OCI-LY1 (cell line): ENCODE data around the gene PLEKHG2.
"Not testable (repeated sequence)": the region's sequence is repeated elsewhere in the genome, so short reads cannot be mapped to it uniquely, and the experiment has no call there.

Source experiments
- EZH2 ChIP-seq: fragments of 200-600 bp; sonication (generic), shearing (Covaris generic); IDR thresholded peaks from 2 replicates; pipeline ENCODE4 v1.8.0; 2017; ENCODE audit warnings: borderline replicate concordance, mixed run types, mild to moderate bottlenecking, antibody characterized with exemption, low read length, moderate library complexity, mixed read lengths
- TF ChIP-seq, protein P1 (sequence below): fragments of 200-600 bp; sonication (generic), shearing (Covaris generic); IDR thresholded peaks from 2 replicates; pipeline ENCODE4 v1.5.1; 2017; ENCODE audit warnings: mild to moderate bottlenecking, antibody characterized with exemption, low read length, moderate library complexity, mixed read lengths

DNA sequence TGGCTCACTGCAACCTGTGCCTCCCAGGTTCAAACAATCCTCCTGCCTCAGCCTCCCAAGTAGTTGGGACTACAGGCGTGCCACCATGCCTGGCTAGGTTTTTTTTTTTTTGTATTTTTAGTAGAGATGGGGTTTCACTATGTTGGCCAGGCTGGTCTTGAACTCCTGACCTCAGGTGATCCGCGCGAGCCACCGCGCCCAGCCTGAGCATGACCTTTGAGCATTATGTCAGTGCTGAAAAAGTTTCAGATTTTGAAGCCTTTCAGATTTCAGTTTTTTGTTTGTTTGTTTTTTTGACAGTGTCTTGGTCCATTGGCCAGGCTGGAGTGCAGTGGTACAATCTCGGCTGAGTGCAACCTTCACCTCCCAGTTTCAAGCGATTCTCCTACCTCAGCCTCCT, 38.8 kb downstream of the PLEKHG2 start:
- TF ChIP-seq, protein P1, sequence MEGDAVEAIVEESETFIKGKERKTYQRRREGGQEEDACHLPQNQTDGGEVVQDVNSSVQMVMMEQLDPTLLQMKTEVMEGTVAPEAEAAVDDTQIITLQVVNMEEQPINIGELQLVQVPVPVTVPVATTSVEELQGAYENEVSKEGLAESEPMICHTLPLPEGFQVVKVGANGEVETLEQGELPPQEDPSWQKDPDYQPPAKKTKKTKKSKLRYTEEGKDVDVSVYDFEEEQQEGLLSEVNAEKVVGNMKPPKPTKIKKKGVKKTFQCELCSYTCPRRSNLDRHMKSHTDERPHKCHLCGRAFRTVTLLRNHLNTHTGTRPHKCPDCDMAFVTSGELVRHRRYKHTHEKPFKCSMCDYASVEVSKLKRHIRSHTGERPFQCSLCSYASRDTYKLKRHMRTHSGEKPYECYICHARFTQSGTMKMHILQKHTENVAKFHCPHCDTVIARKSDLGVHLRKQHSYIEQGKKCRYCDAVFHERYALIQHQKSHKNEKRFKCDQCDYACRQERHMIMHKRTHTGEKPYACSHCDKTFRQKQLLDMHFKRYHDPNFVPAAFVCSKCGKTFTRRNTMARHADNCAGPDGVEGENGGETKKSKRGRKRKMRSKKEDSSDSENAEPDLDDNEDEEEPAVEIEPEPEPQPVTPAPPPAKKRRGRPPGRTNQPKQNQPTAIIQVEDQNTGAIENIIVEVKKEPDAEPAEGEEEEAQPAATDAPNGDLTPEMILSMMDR = not testable (repeated sequence)
- not testable (repeated sequence) for TF ChIP-seq EZH2
